GM21786 (cell line): Measurements from ENCODE around the gene MRPL38.

Experiments
- ATAC-seq: cut with Tn5 transposase; IDR thresholded peaks from one replicate; pipeline ENCODE4 v1.9.1; 2021; ENCODE audit not compliant: unreplicated experiment

MRPL38 gene

DNA sequence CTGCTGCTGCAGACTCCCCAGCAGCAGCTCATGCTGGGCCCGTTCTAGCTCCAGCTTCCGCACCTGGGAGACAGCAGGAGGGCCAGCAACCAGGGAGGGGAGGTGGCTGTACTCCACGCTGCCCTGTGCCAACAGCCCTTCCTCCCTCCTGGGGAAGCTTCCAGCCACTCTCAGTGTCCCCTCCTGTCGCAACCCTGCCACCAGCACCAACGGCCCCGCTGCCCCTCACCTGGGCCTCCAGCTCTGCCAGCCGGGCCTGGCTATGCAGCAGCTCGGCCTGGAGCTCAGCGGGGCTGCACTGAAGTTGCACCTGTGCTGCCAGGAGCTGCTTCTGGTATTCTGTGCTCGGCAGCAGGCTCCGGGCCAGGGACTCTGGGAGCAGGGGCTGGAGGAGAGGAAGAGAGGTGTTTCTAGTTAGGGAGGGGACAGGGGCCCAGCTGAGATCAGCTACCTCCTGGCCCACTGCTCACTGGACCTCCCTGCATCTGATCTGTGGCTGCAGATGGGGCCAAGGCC is 15.4 kb upstream of the MRPL38 start:
- no peak for ATAC-seq

DNA sequence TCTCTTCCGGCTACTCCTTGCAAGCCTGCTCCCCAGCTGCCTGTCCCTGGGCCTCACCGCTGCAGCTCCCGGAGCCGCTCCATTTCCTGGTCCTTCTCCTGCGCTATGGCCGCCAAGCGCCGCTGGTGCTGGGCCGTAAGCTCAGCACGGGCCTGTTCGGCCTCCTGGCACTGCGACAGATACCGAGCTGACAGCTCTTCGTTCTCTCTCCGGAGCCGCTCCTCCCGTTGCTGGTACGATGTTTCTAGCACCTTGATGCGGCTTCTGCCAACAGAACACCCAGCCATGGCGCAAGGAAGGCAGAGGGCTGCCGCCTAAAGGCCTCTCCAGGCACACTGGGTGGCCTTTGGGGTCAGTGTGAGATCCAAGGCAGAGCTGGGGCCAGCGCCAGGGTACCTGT is 14.9 kb upstream of the MRPL38 start:
- no peak for ATAC-seq

DNA sequence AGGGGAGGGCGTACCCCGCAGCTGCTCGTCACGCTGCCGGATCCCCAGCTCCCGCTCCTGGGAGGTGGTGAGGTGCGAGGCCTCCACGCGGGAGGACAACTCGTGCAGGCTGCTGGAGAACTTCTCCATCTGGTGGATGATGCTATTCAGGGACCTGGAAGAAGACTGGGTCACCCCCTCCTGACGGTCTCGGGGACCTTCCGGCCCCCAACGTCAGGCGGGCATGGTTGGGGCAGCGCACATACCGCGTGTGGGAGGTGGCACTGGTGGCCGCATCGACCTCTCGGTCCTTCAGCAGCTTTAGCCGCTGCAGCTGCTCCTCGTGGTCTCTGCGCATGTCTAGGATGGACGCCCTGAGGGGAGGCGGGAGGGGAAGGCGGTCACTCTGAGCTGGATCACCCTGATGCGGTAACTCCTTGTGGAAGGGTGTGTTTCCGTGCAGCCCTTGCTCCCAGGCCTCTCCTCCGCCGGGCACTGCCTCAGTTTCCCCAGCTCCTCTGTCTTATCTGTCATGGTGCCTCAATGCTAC is 13.3 kb upstream of the MRPL38 start:
- no peak for ATAC-seq

DNA sequence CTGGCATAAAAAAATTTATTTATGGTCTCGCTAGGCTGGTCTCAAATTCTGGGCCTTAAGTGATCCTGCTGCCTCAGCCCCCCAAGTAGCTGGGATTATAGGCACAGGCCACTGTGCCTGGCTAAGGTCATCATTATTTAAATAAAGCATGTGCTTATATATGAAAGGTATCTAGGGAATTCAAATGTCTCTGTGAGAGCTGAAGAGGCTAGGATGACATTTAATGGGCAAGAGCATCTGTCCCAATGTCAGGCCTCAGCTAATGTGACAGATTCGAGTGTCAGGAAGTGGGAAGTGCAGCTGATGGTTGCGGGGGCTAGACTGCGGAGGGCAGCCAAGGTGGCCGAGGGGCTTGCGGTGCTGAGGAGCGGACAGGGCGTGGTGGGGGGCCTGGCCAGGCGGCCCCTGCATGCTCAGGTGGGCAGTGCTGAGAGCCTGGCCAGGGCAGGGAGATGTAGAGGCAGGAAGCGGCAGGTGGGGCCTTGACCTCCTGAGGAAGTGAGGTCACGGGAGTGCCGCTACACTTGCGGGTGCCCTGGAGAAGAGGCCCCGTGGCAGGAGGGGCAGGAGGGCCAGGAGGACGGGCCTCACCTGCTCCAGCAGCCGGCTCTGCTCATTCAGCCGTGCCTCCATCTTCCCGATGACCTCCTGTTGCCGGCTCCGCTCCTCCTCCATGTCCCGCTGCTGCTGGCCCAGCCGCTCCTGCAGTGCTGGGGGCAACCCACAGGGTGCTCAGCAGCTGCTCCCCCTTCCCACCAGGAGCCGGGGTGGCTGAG is 12.6 kb upstream of the MRPL38 start:
- ATAC-seq: no peak

DNA sequence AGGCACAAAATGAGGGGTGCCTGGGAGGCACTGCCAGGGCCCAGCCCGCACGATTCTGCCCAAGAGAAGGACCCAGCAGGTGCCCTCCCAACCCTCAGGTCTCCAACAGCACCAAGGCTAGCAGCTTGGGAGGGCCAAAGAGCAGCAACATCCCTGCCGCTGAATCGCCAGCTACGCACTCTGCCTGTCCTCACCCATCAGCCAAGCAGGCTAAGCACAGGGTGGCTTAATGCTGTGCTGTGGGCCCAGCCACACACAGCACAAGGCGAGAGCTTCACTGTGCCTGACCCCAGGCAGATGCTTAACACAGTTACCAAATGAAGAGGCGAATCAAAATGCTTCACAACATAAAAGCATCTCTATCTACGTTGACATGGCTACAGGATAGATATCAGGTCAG is 10.6 kb upstream of the MRPL38 start:
- ATAC-seq: no peak

DNA sequence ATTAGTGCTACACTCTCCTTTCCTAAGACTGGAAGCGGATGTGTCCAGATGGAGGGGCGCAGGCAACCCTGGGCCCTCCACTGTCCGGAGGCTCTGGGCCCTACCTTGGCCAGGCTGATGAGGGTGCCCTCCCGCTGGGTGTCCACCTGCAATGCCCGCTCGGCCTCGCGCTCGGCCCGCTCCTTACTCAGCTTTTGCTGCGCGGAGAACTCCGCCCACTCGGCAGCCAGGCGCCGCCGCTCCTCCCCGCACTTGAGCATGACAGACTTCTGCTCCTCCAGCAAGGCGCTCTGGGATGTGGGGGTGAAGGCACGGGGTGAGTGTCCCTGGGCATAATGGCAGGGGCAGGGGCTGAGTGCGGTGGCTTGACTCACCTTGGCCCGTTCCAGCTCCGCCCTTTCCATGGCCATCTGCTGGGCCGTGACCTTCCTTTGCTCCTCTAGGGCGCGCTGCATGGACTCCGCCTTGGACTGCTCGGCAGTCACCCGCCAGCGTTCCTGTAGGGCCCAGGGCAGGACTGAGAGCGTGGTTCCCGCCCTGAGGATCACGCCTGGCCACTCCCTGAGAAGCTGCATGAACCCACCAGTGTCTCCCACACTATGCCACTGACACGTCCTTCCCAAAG is 10.1 kb upstream of the MRPL38 start:
- no peak for ATAC-seq

DNA sequence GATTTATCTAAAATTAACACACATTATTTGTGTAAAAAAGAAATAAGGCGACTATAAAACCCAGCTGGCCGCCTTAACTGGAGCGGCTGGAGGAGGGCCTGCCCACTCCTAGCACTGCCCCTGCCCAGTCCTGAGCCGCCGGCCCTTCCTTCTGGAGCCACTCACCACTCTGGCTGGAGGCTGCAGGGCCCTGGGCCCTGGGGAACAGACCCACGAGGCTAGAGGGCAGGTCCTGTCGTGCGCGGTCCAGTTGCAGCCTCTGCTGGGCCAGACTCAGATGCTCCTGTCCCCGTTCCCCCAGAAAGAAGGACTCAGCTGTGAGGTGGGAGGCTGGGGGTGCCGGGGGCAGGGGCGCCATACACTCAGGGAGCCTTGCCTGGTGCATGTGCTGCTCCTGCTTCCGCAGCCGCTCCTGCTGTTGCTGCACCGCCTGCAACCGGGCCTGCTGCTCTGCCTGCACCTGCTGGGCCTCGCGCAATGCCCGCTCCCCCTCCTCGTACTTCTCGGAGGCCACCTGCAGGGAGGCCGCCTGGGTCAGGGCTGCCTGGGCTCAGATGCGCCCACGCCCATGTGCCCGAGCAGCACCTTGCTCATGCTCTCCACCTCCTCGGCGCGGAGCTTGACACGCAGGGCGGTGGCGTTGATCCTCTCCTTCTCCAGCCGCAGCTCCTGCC is 9.0 kb upstream of the MRPL38 start:
- ATAC-seq: no peak

DNA sequence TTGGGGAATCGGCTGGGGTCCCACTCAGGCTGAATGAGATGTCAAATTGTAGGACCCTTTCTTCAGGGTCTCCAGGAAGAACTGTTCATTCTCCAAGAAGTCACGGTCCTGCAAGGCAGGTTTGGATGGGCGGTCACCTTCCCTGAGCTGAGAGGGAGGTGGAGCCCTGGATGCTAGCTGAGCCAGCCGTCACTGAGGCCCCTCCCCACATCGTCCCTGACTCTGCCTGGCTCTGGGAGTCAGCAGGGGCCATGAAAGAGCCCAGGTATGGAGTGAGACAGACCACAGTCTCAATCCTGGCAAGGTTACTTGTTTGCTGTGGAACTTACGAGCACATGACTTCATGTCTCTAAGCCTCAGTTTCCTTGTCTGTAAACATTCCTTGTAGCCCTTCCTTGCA is 6.0 kb upstream of the MRPL38 start:
- ATAC-seq: no peak

DNA sequence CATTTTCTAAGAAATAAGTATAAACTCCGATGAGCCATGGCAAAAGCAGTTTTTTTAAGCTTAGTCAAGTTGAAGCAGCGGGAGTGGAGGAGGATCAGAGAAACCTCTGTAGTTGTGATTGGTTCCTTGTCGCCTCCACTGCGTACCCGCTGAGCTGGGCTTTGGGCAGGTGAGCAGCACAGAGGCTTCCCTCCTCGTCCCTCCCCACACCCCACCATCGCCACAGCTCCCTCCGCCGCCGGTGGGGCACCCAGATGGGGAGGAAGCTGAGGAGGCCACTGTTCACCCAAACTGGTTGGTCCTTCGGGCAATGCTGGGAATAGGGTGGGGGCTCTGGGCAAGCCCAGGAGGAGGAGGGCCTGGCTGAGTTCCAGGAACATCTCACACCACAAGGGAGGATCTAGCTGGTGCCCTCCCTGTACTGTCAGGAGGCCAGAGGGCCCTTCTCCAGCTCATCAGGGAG is 5.2 kb upstream of the MRPL38 start:
- ATAC-seq: no peak

DNA sequence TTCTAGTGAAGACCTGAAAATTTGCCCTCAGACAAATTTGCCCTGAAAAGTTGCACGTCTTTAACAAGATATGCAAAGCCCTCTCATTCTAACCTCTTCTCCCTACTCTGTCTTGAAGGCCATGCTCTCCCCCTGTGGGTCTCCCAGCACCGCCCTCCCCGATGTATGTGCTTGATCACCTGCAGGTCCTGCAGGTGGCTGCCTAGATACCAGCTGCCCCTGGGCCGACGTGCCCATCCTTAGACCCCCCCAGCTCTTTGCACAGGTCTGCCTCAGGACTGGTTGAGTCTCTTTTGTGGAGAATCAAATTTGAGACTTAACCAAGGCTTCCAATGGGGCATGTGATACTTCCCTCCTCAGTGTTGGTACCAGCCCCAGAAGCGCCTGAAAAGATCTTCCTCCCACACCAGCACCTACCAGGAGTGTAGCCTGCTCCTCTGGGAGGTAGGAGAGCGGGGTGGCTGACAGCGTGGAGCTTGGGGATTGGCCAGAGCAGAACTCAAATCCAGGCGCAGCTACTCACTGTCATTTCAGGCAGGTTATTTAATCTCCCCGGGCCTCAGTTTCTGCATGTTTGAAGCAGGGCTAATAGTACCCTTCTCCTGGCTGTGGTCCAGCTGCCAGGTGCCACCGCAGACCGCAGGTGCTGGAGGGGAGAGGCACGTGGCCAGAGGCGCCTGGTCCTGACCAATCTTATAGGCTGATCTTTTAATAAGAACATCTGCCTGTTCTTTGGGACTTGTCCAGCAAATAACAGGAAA is 4.5 kb upstream of the MRPL38 start:
- ATAC-seq: no peak

DNA sequence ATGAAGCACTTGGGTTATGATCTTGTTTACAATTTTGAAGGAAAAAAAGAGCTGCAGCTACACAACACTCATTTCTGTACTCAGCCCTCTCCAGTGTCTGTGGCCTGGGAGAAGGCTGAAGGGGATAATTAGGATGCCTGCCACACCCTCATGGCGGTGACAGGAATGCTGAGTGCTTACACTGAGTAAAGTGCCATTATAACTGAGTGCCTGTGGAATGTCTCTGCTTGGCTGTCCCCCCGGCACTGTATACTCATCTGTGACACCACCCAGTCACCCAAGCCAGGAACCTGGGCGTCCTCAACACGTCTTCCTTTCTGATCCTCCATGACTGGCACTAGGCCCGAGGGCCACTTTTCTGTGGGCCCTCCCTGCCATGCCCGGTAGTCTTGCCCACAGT is 3.5 kb upstream of the MRPL38 start:
- ATAC-seq: no peak

DNA sequence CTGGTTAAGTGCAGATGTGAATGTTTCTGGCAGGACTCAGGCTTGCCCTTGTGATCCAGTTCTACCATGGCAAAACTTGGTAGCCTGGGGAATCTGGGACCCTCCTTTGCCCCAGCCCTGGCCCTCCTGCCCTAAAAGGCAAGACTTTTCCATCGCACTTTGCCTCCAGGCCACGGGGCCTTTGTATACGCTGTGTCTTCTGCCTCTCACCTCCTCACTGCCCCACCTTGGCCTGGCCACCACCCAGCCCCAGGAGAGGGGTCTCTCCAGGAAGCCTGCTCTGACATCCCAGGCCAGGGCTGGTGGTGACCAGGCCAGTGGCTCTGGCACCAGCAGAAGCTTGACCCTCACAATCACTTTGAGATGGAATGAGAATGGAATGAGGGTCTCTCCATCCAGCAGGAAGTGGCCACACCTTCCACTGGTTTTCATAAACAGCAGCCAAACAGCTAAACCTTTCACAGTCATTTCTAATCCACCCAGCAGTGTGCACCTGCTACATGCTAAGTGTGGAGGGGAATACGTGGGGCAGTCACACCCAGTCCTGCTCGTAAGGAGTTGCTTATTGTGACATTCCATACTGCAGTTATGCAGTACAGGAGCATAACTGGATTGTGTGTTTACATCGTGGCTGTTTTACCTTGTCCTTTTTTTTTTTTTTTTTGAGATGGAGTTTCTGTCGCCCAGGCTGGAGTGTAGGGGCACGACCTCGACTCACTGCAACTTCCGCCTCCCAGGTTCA is 1.6 kb upstream of the MRPL38 start:
- ATAC-seq: no peak

DNA sequence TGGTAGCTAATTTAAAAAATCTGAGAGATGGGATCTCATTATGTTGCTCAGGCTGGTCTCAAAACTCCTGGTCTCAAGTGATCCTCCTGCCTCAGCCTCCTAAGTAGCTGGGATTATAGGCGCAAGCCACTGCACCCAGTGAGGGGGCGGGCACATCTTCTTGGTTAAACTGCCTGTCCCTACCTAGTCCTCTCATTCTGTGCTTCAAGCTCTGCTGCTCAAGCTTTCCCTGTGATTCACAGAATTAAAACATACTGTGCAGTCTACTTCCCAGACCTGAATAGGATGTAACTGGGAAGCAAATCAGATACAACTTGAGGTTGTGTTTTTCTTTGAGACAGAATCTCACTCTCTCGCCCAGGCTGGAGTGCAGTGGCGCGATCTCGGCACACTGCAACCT is 2.3 kb downstream of the MRPL38 start:
- ATAC-seq: no peak

DNA sequence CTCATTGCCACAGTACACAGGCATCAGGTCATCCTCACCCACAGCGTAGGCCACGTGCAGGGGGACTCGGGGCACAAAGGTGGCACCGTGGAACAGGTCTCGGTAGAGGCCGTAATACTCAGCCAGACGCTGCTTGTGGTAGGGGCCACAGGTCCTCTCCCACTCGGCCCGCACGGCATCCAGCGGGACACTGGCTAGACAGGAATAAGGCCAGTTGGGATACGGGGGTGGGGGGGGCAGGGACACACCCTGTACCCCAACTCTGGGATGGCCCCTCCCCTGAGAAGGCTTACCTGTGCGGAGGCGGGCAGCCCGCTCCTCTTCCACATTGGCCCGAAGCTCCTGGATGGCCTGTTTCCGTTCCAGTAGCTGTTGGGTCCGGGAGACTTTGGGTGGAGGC is 3.0 kb downstream of the MRPL38 start:
- ATAC-seq: no peak

DNA sequence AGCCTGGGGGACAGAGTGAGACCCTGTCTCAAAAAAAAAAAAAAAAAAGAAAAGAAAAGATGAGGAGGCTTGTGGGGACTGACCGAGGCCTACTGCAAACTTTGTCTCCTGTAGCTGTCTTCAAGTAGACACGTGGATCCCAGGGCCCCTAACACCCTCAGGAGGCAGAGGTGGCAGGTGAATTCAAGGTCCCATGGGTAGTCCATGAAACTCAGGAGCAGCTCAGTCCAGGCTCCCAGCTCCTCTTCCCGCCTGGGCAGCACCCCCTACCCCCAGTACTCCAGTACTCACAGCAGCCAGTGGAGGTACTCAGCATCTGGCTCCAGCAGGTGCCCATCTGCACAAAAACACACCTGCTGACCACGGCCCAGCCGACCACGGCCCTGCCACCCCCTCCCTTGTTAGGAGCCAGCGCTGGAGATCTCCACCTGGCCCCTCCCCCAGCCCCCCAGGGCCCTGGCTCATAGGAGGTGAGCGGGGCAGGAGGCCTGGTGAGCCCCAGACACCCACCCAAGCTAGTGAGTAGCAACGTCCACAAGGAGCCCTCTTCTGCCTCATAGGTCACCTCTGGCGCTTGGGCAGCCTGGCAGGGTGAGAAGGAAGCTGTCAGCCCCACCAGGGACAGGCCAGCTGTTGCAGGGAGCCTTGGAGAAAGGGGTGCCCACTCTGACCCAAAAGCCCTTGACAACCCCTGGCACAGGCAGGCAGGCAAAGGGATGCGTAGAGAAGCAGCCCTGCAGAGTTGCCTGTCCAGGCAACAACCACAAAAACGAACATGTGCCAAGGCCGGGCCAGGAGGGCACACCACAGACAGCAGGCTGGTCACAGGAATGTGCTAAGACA is 3.8 kb downstream of the MRPL38 start:
- ATAC-seq: no peak

DNA sequence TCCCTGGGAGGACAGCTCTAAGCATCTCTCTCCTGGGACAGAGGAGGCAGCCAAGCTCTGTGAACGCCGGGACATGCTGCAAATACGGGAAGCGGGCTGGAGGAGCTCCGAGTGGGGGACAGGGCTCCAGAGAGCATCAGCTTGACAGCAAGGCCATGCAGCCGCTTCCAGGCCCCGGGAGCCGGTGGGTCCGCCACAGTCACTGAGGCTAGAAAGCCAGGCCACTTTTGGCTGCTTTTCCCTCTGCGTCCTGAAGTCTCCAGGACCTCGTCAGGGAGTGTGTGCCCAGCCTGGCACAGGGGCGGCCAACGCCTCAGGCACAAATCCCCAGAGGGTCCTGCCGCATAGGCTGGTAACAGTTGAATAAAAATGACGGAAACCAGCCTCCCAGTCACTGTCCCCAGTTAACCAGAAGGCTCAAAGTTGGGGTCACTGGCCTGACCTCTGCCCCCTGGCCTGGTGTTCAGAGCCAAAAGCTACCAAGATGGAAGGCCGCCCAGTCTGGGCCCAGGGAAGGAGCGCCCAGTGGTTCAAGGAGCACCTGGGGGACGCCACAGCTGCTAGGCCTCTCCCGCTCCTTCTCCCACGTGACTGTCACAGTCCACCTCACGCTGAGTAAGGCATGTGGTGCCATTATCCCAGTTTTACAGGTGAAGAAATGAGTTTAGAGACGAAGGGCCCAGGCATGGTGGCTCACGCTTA is 4.8 kb downstream of the MRPL38 start:
- no peak for ATAC-seq

DNA sequence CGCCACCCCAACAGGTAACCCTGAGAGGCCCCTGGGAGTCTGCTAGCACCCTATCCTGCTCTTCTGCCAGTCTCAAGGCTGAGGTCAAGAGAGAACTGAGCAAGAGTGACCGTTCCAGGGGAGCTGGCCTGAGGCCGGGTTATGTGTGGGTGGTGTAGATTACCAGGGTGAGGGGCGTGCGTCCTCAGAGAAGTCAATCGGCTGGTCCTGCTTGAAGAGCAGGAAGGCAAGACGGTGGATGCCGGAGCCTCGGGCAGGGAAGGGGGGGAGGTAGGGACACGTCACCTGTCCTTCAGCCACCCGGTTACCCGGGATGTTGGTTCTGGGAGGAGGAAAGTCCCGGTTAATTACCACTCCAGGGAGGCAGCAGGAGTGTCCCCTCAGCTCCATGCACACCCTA is 5.3 kb downstream of the MRPL38 start:
- ATAC-seq: no peak

DNA sequence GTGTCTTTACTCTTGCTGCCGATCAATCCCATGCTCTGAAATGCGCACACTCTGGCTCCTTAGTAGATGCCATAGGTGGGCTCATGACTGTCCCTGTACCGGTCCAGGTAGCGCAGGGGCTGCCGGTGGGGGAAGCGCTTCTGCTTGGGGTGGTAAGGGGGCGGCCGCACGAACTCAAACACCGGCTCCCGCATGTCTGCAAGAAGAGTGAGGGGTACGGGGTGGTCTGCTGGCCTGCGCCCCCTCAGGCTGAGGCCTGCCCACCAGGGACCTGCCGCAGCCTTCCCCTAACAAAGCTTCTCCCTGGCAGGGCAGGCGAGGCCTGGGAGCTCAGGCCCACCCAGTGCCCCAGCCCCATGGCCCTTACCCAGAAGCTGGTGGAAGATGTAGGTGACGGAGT is 5.9 kb downstream of the MRPL38 start:
- ATAC-seq: no peak

DNA sequence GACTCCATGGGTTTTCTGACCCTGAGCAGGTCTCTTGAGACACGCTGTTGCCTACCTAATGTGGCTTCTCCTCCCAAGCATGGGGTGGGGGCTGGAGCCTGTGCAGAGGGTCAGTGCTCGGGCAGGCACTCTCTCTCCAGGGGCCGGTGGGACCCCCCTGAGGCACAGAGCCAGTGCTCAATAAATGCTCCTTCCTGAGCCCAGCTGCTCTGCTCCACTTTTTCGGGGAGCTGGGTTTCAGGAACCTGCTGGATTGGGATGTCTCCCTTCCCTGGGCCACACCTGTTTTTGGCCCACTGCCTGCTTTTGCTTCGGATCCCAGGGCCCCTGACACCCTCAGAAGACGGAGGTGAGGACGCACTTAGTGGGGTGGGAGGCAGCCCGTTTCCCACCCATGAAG is 6.6 kb downstream of the MRPL38 start:
- no peak for ATAC-seq
